ENCODE data around the gene CRISPLD2. TPM values are rescaled to one million over a fixed set of nuclear protein-coding genes. Genes with fewer than 3 reads are reported as not detected.
A peak's percentile ranks its signal among the peaks of the same experiment; 100 is the strongest.

CRISPLD2 gene
- total RNA-seq, 4 donors from 2014 or later = 6.0 to 166 (median 24.2) TPM

DNA sequence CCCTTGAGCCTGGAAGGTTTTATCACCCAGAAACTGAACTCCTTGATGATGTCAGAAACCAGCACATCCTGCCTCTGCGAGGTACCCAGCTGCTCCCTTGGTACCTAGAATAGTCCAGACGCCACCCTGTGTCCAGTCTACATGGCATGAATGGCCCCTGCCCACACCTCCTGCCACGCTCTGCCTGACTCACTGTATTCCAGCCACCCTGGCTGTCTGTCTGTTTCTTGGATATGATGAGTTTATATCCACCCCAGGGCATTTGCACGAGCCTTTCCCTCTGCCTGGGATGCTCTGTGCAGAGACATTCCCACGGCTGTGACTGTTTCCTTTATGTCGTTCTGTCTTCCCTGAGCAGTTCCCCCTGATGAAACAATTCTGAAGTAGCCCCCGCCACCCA, 68.7 kb downstream of the CRISPLD2 start:
- Histone ChIP-seq H3K27ac (no peak overlapping the region), H3K4me1 (peaks cover 0 to 42% (median 13%) of the 10 kb centered on the region in 3 donors), H3K4me3 (no peak overlapping the region), H3K36me3 (peaks cover 0 to 51% (median 0%) of the 10 kb centered on the region in 3 donors), H3K27me3 (no peaks in the 10 kb centered on the region), H3K9me3 (no peaks in the 10 kb centered on the region)
- 71 to 80% methylated on average over 7 of the region's 7 CpGs for WGBS, 2 donors
- DNase-seq = no peak
- intact Hi-C loops (cut with DNase I) = no loop called here
- TF ChIP-seq POLR2A (IDR thresholded peaks at IDR 0.05) = no peak
- TF ChIP-seq, protein P1, sequence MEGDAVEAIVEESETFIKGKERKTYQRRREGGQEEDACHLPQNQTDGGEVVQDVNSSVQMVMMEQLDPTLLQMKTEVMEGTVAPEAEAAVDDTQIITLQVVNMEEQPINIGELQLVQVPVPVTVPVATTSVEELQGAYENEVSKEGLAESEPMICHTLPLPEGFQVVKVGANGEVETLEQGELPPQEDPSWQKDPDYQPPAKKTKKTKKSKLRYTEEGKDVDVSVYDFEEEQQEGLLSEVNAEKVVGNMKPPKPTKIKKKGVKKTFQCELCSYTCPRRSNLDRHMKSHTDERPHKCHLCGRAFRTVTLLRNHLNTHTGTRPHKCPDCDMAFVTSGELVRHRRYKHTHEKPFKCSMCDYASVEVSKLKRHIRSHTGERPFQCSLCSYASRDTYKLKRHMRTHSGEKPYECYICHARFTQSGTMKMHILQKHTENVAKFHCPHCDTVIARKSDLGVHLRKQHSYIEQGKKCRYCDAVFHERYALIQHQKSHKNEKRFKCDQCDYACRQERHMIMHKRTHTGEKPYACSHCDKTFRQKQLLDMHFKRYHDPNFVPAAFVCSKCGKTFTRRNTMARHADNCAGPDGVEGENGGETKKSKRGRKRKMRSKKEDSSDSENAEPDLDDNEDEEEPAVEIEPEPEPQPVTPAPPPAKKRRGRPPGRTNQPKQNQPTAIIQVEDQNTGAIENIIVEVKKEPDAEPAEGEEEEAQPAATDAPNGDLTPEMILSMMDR (IDR thresholded peaks at IDR 0.05) = no peak

DNA sequence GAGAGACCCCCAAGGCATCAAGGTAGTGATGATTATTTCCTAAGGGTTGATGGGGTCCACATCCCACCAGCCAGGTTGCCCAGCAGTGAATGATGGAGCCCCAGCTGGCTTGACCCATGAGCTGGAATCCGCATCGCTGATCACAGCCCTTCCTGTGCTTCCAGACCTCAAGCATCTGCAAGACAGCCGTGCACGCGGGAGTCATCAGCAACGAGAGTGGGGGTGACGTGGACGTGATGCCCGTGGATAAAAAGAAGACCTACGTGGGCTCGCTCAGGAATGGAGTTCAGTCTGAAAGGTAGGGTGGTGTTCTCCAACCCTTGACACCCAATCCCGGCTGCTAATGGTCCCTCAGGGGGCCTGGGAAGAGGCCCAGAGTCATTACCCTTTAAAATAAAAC, 69.3 kb downstream of the CRISPLD2 start:
- no peaks in the 10 kb centered on the region for H3K27me3 ChIP-seq
- DNase-seq = no peak
- H3K4me1 ChIP-seq = peaks cover 0 to 39% (median 13%) of the 10 kb centered on the region in 3 donors
- H3K27ac ChIP-seq = no peak overlapping the region
- intact Hi-C loops (cut with DNase I) = no loop called here
- WGBS, 2 donors = 71 to 82% methylated on average over 9 to 12 of the region's 12 CpGs
- no peaks in the 10 kb centered on the region for H3K9me3 ChIP-seq
- TF ChIP-seq, protein P1 (IDR thresholded peaks at IDR 0.05) = no peak
- TF ChIP-seq POLR2A (IDR thresholded peaks at IDR 0.05) = no peak
- no peak overlapping the region for H3K4me3 ChIP-seq
- peaks cover 0 to 57% (median 0%) of the 10 kb centered on the region in 3 donors for H3K36me3 ChIP-seq

DNA sequence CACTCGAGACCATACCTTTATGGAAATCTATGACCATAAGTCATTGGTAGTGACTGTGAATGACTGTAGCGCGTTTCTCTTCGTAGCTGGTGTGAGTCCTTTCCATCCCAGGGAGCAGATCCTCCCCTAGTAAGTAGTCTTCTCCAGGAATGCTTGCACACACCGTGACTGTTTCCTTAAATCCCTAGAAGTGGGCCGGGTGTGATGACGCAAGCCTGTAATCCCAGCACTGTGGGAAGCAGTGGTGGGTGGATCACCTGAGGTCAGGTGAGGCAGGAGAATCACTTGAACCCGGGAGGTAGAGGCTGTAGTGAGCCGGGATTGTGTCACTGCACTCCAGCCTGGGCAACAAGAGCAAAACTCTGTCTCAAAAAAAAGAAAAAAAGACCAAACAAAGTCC, 70.6 kb downstream of the CRISPLD2 start:
- Histone ChIP-seq H3K36me3 (peaks cover 0 to 69% (median 0%) of the 10 kb centered on the region in 3 donors), H3K27ac (peak overlapping the region in 1 of 4 donors; percentile 16), H3K9me3 (no peaks in the 10 kb centered on the region), H3K4me1 (peaks cover 0 to 25% (median 3%) of the 10 kb centered on the region in 3 donors), H3K27me3 (no peaks in the 10 kb centered on the region), H3K4me3 (no peak overlapping the region)
- TF ChIP-seq POLR2A (IDR thresholded peaks at IDR 0.05) = no peak
- intact Hi-C loops (cut with DNase I) = no loop called here
- WGBS, 2 donors = 81 to 85% methylated on average over 7 to 8 of the region's 9 CpGs
- DNase-seq = no peak

DNA sequence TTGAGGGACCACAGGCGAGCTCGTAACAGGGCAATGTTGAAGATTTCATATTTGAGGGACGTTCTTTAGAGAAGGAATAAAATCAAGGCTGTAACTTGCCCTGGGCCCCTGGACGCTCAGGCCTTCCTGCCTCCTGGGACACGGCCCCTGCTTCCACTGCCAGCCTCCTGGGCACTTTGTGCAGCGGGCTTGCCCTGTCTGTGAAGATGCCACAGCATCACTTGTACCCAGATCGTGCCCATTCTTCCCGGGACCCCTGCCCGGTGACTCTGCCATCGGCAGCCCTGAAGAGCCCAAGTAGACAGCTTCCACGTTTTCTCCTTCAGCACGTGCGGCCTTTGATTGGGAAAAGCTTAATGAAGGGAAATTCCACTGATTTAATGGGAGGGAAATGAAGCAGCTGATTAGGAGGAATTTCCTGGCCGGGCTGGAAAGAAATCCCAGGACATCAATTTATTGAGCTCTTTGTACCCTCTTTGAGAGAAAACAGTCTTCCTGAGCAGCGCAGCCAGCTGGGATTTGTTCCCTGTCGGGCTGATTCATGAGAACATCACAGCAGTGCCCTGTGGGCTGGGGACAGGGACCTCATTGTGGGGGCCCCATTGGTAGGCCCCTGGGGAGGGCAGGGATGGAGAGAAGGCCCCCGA, 71.5 kb downstream of the CRISPLD2 start:
- Histone ChIP-seq H3K27ac (peak overlapping the region in 2 of 4 donors; percentile 16 to 46), H3K27me3 (no peaks in the 10 kb centered on the region), H3K9me3 (no peaks in the 10 kb centered on the region), H3K36me3 (peaks cover 0 to 69% (median 0%) of the 10 kb centered on the region in 3 donors), H3K4me1 (peaks cover 0 to 17% (median 0%) of the 10 kb centered on the region in 3 donors), H3K4me3 (no peak overlapping the region)
- 64 to 80% methylated on average over 11 to 16 of the region's 17 CpGs for WGBS, 2 donors
- DNase-seq = no peak
- intact Hi-C loops (cut with DNase I) = no loop called here
- TF ChIP-seq, protein P1 (IDR thresholded peaks at IDR 0.05) = no peak
- no peak for TF ChIP-seq POLR2A (IDR thresholded peaks at IDR 0.05)

DNA sequence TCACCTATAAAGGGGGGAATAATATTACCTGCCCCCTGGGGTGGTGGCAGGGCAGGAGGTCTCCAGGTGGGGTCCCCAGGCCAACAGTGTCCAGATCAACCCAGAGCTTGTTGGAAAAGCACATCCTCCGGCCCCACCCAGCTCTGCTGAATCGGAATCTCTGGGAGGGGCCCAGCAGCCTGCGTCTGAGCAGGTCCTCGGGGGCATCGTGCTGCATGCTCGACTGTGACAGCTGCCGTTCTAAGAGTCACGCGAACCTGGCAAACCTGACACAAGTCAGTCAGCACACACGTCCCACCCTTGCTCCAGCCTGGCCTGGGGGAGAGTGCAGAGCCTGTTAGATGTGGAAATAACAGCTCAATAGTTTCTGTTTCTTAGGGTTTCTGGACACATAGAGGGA, 72.3 kb downstream of the CRISPLD2 start:
- intact Hi-C loops (cut with DNase I) = no loop called here
- no peak for DNase-seq
- no peaks in the 10 kb centered on the region for H3K27me3 ChIP-seq
- H3K4me3 ChIP-seq = no peak overlapping the region
- peak overlapping the region in 2 of 4 donors; percentile 16 to 46 for H3K27ac ChIP-seq
- H3K36me3 ChIP-seq = peaks cover 0 to 68% (median 0%) of the 10 kb centered on the region in 3 donors
- peaks cover 0 to 16% (median 0%) of the 10 kb centered on the region in 3 donors for H3K4me1 ChIP-seq
- no peaks in the 10 kb centered on the region for H3K9me3 ChIP-seq
- TF ChIP-seq POLR2A (IDR thresholded peaks at IDR 0.05) = no peak
- TF ChIP-seq, protein P1 (IDR thresholded peaks at IDR 0.05) = no peak
- WGBS, 2 donors = 60% methylated on average over 9 of the region's 10 CpGs; no CpG with 5 or more reads in 1 of the 2 donors
